Measurements from ENCODE around the gene PLOD2.

The PLOD2 gene

GRCh38 chr3:146035366-146035765 is 125.6 kb downstream of the PLOD2 start:
- H3K27me3 ChIP-seq (ENCODE audit: insufficient read depth, poor library complexity, severe bottlenecking) = no peaks in the 10 kb centered on the region
- no peak for DNase-seq (ENCODE audit: low read depth in 1 of 2, low spot score in 1 of 2)
- no peak overlapping the region for H3K4me3 ChIP-seq (replicated peaks; ENCODE audit: insufficient read depth, low read length)
- no peak overlapping the region for H3K27ac ChIP-seq (replicated peaks)
- TF ChIP-seq SPI1 (IDR thresholded peaks at IDR 0.05; ENCODE audit: borderline replicate concordance, low read depth) = no peak
- TF ChIP-seq POLR2AphosphoS5 (IDR thresholded peaks at IDR 0.05; ENCODE audit: low read depth) = no peak
- no peak for TF ChIP-seq REST (IDR thresholded peaks at IDR 0.05; ENCODE audit: insufficient replicate concordance, low read depth)
- no peak for TF ChIP-seq CTCF (IDR thresholded peaks at IDR 0.05; ENCODE audit: insufficient read depth, low read length)
- TF ChIP-seq GABPA (IDR thresholded peaks at IDR 0.05; ENCODE audit: low read depth) = no peak

- Histone ChIP-seq H3K27me3 (ENCODE audit: insufficient read depth, poor library complexity, severe bottlenecking) (no peaks in the 10 kb centered on the region), H3K4me3 (replicated peaks; ENCODE audit: insufficient read depth, low read length) (no peak overlapping the region), H3K27ac (replicated peaks) (no peak overlapping the region)
- no peak for DNase-seq (ENCODE audit: low read depth in 1 of 2, low spot score in 1 of 2)
- TF ChIP-seq REST (IDR thresholded peaks at IDR 0.05; ENCODE audit: insufficient replicate concordance, low read depth) (no peak), SPI1 (IDR thresholded peaks at IDR 0.05; ENCODE audit: borderline replicate concordance, low read depth) (no peak), CTCF (IDR thresholded peaks at IDR 0.05; ENCODE audit: insufficient read depth, low read length) (no peak), GABPA (IDR thresholded peaks at IDR 0.05; ENCODE audit: low read depth) (no peak), POLR2AphosphoS5 (IDR thresholded peaks at IDR 0.05; ENCODE audit: low read depth) (no peak)
Observed at GRCh38 chr3:146033950-146034349, 127.0 kb downstream of the PLOD2 start.

GRCh38 chr3:146026547-146026946 is 134.4 kb downstream of the PLOD2 start:
- no peaks in the 10 kb centered on the region for H3K27me3 ChIP-seq (ENCODE audit: insufficient read depth, poor library complexity, severe bottlenecking)
- no peak overlapping the region for H3K27ac ChIP-seq (replicated peaks)
- TF ChIP-seq POLR2AphosphoS5 (IDR thresholded peaks at IDR 0.05; ENCODE audit: low read depth) = no peak
- no peak for TF ChIP-seq CTCF (IDR thresholded peaks at IDR 0.05; ENCODE audit: insufficient read depth, low read length)
- TF ChIP-seq REST (IDR thresholded peaks at IDR 0.05; ENCODE audit: insufficient replicate concordance, low read depth) = no peak
- TF ChIP-seq GABPA (IDR thresholded peaks at IDR 0.05; ENCODE audit: low read depth) = no peak
- no peak for TF ChIP-seq SPI1 (IDR thresholded peaks at IDR 0.05; ENCODE audit: borderline replicate concordance, low read depth)
- no peak for DNase-seq (ENCODE audit: low read depth in 1 of 2, low spot score in 1 of 2)
- no peak overlapping the region for H3K4me3 ChIP-seq (replicated peaks; ENCODE audit: insufficient read depth, low read length)

All from HL-60 (cell line).